GM10847 (cell line): ENCODE data around the gene ITGA11.

Experiments
- POLR2A ChIP-seq: IDR thresholded peaks from 2 replicates; pipeline ENCODE4 v1.6.1; 2011; ENCODE audit not compliant: insufficient read length; ENCODE audit errors: extremely low read depth

The ITGA11 gene

DNA sequence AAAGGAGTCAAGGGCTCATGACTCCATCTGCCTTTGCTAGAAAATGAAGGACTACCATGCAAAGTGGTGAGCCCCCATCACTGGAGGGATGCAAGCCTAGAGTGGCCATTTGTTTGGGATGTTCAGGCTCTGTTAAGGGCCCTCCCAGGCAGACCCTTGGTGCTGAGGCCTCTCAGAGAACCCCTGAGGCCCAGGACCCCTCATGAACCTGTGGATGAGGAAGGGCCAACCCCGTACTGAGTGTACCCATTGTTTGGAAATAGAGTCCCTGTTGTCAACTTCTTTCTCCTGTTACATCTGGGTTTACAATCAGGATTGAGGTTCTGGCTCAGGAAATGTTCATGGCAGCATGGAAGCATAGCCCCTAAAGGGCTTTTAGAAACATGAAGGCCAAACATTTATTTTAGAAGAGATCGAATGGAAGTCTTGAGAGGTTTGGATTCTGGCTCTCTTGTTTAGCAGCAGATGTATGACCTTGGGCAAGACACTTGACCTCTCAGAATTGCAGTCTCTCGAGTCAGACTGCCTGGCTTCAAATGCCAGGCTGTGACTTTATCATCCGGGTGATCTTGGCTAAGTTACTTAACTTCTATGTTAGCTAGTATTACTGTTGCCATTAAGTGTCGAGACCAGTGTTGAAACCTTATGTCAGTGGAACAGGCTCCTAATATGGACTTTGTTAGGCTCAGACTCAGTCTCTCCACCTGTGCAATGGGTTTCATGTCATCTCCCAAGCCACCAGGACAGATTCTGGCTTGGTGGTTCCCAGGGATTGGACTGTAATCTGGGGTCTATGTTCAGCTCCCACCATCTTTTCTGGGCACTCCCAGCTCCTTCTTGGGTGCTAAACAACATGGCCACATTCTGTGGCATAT lies 12.4 kb downstream of the ITGA11 start:
- TF ChIP-seq POLR2A: no peak

DNA sequence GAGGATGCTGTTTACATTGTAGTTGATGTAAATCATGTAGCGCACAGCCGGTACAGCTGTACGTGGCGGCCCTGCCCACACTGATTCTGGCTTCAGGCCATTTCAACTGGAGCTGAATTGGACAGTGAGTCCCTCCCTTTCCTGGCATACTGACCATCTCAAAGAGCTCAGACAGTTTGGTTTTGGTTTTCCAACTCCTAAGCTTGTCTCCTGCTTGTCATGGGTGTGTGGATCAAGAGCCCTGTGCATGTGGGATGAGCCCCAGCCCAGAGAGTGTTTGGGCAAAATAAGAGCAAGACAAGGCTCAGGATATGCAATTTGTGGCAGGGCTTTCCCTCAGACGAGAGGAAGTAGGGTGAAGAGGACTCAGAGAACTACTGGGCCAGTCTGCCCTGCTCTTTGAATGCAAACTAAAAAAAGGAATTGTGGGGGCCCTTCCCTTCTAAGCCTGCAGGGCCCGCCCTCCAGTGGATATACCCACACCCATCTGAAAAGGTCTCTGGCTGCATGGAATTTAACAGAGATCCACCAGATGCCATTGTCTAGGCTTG lies 13.3 kb downstream of the ITGA11 start:
- no peak for TF ChIP-seq POLR2A

DNA sequence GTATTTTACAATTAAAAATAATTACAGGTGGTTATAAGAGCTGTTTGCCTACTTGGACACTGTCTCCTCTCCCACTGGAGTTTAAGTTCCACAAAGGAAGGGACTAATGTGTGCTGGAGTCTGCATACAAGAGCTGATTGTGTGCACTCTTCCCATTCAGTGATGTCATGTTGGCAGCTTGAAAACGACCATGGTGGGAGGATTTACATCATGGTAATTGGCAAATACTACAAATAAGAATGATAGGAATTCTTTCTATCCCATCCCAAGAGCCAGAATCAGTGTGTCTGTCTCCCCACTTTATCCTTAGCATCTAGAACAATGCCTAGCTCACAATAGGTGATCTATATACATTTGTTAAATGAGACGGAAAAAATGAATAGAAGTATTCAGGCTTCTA lies 14.1 kb downstream of the ITGA11 start:
- TF ChIP-seq POLR2A: no peak

DNA sequence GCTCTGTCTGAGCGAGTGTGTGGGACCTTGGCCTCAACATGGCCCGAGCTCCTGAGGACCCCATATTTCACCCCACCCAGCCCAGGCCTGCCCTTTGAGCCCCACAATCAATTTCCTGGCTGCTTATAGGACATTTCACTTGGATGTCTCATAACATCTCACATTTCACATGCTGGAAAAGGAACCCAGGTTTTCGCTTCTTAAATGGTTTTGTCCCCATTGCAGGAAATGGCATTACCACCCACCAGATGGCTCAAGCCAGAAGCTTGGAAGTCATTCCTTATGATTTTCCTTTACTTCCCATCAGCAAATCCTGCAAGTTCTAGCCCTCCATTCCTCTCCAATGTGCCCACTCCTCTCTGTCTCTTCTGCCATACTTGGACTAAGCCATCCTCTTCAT lies 14.9 kb downstream of the ITGA11 start:
- TF ChIP-seq POLR2A: no peak

DNA sequence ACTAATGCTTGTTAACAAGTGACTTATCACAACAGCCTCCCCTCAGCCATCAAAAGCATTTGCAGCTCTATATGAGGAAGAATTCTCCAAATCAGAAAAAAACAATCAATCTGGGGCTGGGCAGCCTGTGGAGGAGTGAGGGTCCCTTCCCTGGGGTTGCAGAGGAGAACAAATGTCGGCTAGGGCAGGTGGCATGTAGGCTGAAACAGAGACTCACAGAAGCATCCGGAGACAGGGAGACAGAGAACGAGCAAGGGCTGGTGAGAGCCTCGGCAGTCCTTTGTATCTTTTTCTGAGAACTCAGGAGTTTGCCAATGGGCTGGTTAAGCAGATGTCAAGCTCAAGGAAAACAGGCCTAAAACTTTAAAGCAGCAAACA lies 15.8 kb downstream of the ITGA11 start:
- TF ChIP-seq POLR2A: no peak

DNA sequence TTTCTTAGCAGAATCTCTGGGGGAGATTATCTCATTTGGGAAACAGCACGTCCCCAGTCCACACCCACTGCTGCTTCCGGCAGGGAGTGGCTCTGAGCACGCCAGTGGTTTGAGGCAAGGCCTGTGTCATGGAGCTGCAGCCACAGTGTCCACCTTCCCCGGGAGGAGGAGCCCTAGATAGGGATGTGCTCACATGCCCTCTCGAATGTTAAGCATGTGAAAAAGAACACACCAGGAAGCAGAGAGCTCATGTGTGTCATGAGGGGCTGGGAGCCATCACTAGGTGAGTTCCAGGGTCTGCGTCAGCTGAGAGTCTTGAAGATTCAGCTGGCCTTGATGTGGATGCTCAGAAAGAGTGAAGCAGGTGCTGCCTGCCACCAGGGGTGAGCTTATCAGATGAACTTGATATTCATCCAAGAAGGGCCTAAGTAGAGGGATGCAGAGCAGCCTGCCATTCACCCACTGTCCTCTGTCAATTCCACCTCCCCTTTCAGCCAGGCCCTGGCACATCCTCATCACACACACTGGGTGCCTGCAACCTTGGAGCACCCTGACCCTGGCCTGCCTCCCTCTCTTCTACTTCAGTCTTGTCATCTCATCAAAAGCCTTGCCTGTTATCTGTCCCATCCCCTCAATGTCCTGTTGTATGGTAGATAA lies 16.3 kb downstream of the ITGA11 start:
- TF ChIP-seq POLR2A: no peak

DNA sequence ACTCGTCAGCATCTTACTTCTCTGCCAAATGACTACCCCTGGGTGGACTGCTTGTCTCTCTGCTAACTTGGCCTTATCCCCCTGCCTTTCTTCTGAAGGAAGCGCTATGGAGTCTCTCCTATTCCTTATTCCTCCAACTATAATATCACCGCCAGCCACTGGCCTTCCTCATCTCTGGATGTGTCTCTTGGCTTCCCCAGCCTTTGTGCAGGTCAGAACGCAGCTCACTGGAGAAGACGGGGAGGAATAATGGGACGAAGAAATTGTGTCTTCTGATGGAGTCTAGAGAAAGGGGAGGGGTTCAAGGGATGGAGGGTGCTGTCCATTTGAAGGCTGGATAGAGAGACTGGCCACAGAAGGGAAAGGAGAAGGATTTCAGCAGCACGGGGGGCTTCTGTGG lies 16.9 kb downstream of the ITGA11 start:
- TF ChIP-seq POLR2A: no peak

DNA sequence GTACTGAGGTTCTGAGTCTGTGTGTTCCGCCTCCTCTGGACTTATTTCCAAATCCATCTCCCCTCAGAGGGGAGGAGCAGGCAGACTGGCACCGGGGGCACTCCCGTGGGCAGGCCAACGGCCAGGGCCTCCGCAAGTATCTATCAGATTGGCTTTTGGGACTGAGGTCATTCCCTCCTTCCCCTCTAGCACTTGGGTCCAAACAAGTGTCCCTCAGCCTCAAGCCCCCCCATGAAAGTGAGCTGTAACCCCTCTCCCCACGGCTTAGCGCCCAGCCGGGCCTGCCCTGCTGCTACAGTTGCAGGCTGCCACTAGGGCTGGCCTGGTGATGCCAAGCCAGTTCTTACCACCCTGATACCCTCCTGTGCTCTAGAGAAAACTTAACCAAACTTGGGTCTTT lies 17.4 kb downstream of the ITGA11 start:
- TF ChIP-seq POLR2A: no peak

DNA sequence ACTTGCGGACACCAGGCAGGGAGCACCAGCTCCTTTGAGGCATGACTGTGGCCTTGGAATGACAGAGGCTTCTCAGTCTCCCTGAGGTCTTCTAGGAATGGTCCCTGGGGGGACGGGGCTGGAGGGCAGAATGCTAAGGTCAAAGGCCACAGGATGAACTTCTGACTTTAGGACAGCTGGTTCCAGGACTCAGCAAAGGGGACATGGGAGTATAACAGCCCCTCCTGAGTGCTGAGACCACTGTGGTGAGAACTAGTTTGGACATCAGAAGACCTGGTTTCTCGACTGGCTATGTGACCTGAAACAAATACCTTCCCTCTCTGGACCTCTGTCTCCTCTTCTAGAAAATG lies 17.8 kb downstream of the ITGA11 start:
- TF ChIP-seq POLR2A: no peak

DNA sequence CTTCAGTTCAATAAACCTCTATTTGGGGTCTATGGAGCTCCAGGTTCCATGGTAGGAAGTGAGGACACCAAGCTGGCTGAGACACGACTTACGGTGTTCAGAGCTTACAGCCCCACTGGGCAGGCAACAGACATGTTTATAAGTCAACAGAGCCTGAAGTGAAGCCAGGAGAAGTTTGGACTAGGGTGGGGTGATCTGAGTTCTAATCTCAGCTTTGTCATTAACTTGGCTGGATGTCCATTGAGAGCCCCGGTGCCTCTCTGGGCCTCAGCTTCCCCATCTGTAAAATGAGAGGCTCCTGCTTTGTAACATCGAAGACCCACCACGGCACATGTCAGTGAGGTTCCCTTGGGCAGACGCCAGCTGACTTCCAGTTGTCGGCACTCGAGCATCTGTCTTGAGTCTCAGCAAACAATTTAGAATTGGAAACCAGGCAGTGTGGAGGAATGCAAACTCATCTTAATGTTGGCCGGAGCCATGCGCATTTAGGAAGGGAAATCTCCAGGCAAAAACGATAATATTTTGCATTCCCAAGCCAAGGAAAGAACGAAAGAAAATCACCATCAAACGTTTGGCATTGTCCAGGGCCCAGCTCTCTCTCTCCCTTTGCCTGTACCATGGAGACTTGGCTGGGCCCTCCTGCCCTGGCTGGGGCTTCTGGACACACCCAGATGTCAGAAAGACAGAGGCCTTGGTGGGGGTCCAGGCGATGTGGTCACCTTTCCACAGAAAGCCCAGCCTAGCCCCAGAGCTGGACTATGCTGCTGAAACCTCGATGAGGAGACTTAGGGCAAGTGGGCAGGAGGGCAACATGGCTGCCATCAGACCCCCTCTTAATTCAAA lies 18.4 kb downstream of the ITGA11 start:
- no peak for TF ChIP-seq POLR2A

DNA sequence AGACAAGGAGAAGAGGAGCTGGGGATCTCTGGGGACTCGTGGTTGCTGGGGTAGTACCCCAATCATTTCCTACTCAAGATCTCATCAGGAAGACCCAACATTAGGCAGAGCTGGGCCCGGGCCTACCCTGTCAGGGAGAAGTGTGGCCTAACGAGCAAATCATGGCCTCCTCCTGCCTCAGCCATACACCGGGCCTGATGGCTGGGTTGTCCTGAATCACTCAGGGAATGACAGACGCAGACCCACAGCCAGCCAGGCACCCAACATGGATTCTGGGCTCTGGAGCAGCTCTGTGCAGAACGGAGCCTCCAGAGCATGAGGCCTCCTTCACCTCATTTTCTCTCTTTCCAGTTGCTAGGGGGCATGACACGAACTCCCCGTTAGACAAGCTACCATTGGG lies 19.7 kb downstream of the ITGA11 start:
- no peak for TF ChIP-seq POLR2A

DNA sequence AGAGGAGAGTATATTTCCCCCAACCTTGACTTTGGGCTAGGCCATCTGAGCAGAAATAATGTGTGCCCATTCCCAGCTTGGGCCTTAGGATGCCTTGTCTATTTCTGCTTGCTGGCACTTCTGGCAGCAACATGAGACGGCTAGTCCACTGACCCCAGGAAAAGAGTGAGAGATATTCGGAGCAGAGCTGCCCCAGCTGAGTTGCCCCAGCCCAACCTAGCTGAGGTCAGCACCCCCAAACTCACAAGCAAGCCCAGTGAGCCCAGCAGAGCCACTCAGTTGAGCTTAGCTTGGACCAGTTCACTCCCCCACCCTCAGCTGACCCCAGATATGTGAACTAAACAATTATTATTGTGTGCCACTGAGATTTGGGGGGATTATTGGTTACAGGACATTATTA lies 20.2 kb downstream of the ITGA11 start:
- TF ChIP-seq POLR2A: no peak

DNA sequence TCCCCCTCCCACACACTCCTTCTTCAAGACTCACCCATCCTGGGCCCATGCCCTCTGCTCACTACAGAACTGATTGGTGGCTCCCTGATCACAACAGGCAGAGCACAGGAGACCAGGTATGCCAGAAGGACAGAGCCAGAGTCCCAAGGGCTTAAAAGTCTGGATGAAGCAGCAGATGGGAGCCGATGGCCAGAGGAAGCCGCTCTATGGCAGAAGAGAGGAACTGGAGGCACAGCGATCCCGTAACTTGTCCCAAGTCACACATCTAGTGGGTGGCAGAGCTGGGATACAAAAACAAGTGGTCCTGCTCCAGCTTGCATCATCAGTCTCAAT lies 20.7 kb downstream of the ITGA11 start:
- no peak for TF ChIP-seq POLR2A

DNA sequence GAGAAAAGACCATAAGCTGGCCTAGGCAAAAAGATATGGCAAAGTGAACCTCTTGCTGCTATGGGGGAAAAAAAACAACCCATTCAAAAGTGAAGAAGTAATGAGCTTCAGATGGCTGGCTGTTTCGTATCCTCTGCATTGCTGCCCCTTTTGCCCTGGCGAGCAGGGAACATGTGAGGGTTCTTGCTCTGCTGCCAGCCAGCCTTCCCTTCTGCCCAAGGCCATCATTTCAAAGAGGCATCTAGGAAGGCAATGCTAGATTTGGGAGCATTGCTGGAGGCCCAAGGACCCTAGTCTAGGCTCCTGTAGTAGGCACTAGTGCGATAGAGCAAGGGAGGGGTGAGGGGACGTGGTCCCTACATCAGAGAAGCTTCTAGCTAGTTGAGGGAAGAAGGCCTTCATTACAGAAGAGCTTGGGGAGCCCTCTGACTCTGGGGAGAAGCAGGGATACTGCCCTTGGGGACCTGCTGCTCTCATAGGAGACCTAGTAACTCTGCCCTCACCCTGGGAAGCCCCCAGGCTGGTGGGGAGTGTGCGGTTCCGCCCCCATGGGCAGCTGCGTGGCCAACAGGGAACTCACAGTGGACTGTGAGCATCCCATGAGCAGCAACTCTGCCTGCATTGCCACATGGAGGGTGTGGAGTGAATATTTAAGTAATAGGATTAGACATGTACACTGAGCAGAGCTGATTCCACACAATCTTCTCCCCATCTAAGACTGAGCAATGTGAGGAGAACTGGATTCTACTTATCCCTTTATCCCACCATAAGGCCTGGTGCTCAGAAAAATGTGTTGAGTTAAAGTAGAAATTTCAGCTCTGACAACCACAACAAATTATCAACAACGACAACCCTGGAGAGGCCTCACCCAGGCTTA lies 21.3 kb downstream of the ITGA11 start:
- TF ChIP-seq POLR2A: no peak
